GM19328 (cell line): ENCODE data around the gene LILRA6.
"Not testable (repeated sequence)": the region's sequence is repeated elsewhere in the genome, so short reads cannot be mapped to it uniquely, and the experiment has no call there.

Source experiments
- ATAC-seq: cut with Tn5 transposase; IDR thresholded peaks from one replicate; pipeline ENCODE4 v1.9.1; 2021; ENCODE audit warnings: mild to moderate bottlenecking, moderate library complexity; ENCODE audit not compliant: unreplicated experiment

The LILRA6 gene

DNA sequence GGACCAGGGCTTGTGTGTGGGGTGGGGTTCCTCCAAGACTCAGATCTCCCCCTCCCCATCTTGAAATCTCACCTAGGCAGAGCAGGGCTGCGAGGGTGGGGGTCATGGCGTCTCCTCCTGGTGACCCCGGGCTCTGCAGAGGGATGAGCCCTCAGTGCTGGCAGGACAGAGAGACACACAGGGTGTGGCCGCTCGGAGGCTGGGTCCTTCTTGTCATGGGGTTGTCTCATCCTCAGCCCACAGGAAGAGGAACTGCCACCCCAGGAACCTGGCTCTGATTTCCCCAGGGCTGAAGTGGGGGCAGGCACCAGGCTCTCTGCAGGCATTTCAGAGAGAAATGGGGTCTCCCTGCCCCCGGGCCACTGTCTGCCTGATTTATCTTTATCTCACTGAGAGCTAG lies at the start of gene LILRA6:
LILRA6 (minus strand) TSS at position 145 of the 400 bp plus-strand sequence.
- not testable (repeated sequence) for ATAC-seq

DNA sequence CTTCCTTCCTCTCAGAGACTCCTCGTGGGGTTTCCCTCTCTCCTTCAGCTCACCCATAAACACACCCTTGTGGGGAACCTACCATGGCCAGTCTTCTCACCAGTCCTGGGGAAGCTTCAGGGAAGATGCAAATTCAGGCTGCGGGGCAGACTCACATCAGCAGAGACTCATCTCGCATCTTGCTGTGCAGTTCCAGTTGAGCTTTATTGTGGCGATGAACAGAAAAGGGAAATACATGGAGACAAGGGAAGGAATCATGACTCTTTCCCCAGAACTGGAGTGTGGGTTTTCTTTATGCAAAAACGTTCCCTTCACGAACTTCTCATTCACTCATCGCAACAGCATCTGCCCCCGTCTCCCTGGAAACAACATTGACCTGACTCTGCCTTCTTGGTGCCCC lies 46.6 kb upstream of the LILRA6 start:
- not testable (repeated sequence) for ATAC-seq

DNA sequence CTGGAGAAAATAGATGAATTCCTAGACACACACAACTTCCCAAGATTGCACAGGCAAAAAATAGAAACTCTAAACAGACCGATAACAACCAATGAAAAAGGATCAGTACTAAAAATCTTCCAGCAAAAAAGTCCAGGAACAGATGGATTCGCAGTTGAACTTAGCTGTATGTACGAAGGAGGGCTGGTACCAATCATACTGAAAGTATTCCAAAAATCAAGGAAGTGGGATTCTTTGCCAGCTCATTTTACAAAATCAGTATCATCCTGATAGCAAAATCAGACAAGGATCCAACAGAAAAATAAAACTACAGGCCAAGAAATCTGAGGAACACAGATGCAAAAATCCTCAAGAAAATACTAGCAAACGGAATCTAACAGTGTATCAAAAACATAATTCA lies 44.9 kb upstream of the LILRA6 start:
- ATAC-seq: no peak

DNA sequence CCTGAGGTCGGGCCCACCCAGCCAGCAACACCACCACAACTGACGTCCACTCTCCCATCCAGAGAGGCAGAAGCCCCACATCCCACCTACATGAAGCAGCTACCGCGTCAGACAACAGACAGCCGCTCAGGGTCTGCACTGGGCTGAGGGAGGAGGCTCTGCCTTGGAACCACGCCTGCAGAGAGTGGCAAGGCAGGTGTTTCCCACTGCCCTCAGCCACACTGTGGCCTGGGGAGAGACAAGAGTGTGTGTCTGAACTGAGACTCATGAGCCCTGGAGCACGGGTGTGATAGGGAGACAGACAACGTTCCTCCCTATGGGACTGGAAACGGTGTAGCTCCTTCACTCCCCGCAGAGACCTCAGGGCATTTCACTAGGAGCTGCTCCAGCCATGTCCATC lies 43.7 kb upstream of the LILRA6 start:
- ATAC-seq: not testable (repeated sequence)

DNA sequence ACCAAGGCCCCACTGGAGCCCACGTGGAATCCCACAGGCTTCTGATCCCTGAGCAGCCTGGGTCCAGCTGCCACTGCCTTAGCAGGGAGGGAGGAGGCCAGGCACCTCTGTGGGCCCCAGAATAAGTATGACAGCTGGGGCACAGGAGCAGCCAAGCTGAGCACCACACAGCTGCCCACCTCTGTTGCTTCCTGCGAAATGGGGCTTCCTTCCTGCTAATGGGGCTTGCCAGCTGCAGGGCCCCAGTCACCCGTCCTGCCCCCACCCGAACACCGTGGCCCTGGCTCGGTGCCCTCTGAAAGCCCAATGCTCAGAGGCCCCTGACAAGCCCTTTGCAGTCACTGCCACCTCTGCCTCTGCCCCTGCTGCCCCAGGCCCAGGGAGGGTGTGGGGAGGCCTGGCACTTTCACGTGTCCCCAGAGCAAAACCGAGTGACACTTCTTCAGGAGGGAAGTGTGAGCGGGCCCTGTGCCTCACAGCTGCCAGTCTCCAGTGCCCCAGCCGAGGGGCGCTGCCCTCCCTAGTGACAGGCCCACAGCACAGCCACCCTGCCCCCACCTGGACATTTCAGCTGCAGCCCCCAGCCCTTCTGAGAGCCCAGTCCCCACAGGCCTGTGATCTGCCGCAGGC lies 43.0 kb upstream of the LILRA6 start:
- not testable (repeated sequence) for ATAC-seq

DNA sequence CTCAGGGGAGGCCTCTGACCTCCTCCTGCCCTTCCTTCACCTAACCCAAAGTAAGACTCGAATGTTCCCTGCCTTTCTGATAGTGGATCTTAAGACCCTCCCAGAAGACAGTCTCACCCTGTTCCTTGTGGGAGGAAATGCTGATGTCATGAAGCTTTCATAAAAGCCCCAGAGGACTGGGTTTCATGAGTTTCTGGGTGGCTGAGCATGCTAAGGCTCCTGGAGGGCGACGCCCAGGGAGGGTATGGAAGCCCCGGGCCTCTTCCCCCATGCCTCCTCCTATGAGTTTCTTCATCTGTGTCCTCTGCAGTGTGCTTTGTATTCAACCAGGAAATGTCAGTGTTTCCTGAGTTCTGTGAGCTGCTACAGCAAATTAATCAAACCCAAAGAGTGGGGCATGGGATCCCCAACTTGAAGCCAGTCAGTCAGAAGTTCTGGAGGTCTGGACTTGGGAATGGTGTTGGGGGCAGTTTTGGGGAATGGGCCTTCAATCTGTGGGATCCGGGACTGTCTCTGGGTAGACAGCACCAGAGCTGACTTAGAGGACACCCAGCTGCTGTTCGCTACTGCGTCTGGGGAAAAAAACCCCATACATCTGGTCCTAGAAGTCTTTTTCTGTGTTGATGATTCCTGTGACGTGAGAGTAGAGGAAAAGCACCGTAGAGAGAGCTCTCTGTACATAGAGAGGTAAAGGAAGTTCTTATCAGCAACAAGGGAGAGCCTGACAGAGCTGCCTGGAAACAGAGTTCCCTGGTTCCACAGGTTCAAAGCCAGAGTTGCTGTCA lies 40.3 kb upstream of the LILRA6 start:
- no peak for ATAC-seq

DNA sequence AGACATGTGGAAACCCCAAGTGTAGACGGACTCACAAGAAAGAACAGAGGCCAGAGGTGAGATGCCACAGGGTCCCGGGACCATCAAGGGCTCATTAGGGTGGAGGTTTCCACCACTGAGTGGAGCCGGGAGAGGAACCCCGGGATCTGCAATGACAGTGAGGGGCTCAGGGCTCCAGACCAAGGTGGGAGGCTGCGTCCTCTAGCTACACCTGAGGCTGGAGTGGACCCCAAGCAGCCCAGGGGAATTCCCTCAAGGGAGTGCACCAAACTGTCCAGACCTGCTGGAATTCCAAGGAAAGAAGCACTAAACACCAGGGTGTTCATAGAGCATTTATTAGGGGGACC lies 39.1 kb upstream of the LILRA6 start:
- ATAC-seq: not testable (repeated sequence)

DNA sequence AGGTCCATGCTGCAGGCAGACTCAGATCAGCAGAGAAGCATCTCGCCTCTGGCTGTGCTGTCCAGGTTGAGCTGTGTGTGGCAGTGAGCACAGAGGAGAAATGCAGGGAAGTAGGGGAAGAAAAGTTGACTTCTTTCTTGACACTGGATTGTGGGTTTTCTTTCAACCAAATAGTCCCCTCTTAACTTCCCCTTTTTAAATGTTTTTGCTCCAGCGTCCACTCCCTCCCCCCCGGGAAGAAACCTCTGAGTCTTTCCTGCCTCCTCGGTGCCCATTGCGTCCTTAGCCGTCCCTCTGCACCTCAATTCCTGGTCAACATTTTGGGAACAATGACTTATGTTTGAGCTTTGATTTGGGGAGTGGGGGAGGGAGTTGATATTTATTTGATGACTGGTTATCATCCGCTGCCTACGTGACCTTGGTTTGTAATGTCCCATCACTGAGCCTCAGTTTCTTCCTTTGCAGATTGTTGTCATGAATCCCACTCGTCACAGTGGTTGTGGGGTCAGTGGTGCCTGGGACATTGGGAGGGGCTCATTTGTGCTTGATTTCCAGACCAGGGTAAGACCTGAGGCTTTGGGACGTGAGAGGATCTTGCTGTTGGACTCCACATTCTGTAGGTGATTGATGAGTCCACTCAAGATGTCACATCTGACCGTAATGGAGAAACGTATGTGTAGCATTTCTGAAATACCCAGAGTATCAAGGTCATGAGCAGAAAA lies 38.6 kb upstream of the LILRA6 start, which contains the start of gene LILRB2:
LILRB2 (minus strand) TSS at position 104 of the 722 bp plus-strand sequence. CDS start 614 bp downstream, outside the sequence.
- no peak for ATAC-seq

DNA sequence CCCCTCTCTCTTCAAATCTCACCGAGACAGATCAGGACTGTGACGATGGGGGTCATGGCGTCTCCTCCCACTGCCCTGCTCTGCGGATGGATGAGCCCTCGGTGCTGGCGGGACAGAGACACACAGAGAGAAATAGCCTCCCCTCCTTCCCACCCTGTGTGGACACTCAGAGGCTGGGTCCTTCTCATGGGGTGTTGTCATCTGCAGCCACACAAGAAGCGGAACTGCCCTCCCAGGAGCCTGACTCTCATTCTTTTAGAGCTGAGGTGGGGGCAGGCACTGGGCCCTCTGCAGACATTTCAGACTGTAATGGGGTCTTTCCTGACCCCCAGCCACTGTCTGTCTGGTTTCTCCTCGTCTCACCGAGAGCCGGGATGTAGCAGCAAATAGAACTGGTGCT lies 37.9 kb upstream of the LILRA6 start:
- ATAC-seq: not testable (repeated sequence)

DNA sequence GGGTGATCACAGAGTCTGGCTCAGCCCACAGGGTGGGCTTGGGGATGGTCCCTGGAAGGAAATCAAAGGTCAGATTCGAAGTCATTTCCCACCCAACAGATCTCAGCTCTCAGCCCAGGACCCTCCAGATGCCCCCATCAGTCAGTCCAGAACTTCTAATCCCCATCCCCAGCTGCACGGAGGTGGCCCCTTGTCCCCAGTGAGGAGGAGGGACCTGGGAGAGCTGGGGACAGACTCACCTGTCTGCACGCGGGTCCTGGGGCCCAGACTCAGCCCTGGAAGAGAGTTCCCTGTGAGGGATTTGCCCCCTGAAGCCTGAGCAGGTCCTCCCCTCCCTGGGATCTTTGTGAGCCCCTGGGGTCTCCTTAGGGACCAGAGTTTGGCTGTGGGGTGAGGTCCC lies 37.4 kb upstream of the LILRA6 start:
- ATAC-seq: not testable (repeated sequence)

DNA sequence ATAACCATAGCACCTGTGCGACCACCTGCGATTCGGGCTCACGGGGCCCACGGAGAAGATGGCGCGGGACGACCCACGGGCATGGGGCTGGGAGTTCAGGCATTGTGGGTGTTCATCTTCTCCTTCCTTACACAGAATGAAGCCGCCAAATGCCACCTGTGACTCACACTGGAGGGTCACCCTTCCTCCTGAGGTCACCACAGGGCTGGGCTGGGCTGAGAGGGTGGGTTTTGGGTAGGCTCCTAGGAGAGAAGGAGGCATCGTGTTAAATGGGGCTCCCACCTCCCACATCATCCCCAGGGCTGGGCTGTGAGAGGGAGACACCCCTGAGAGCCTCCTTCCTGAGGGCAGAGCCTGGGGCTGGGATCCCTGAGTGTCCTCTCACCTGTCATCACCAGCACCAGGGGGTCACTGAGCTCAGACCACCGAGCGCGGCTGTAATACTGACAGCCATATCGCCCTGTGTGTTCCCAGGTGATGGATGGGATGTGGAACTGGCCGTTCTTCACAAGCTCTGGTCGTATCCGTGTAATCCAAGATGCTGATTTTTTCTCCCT lies 36.9 kb upstream of the LILRA6 start:
- no peak for ATAC-seq

DNA sequence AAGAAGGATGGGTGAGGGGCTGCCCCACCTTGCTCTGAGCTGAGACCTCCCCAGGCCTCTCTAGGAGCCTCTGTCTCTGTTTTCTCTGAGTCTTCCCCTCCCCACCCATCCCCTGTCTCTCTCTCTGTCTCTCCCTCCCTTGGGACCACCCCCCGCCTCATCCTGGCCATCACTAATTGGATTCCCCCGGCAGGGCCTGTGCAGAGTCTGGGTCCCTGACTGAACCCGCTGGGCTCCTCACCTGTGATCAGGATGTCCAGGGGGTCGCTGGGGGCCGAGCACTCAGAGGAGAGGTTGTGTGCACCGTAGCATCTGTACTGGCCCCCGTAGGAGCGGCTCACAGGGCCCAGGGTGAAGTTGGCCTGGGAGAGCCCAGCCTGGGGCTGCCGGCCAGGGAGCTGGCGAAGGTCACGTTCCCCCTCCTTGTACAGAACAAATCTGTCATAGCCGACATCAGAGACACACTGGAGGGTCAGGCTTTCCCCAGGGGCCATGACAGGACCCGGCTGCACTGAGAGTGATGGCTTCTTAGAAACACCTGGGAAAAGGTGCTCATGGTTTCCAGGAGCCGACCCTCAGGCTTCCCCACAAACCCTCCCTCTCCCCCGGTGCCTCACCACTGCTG lies 36.1 kb upstream of the LILRA6 start:
- ATAC-seq: not testable (repeated sequence)

DNA sequence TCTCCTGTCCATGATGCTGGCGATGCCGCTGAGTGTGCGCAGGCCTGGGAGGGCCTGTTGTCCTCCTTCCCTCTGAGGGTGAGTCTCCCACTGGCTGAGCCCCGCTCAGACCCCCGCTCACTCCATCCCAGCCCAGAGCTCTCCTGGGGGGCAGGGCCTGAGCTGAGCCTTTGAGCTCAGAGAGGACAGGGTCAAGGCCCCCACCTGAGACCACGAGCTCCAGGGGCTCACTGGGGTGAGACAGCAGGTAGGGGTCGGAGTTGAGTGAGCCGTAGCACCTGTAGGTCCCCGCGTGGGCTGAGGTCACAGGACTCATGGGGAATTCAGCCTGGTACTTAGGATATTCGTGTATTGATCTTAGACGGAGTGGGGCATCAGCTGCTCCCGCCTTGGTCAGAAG lies 35.5 kb upstream of the LILRA6 start:
- ATAC-seq: not testable (repeated sequence)

DNA sequence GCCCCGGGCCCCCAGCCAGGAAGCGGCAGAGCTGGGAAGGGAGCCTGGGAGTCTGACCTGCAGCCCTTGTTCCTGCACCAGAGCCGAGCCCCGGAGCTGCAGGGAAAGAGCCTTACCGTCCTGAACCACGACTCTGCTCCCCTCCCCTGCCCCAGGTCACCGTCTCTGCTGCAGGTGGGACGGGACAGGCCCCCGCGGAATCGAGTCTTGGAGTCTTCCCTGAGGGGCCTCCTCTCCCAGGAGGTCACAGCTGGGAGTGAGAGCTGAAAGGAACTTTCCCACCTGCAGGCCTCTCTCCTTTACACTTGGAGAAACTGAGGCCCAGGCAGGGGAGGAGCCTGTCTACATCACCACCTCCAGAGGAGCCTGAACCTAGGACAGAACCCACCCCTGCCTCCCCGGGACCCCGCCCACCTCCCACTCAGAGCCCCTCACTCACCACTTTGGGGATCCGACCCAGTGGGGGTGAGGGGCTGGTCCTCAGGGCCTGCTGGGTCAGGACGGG lies 34.6 kb upstream of the LILRA6 start:
- not testable (repeated sequence) for ATAC-seq

DNA sequence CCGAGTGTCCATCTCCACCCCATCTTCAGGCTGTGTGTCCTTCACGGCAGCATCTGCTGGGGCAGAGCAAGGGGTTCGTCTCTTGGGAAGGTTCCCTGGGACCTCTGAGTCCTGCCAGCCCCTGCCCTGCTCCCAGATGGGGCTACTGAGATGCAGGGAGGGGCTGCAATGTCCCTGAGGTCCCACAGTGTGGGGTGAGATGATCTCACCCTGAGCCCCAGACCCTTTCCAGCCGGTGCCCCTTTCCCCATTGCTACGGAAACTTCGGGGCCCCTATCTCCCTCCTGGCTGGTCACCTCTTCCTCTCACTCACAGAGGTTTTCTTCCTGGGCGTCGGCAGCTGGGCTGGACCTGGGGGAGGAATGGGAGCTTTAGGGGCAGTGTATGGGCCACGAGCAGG lies 33.4 kb upstream of the LILRA6 start:
- no peak for ATAC-seq

DNA sequence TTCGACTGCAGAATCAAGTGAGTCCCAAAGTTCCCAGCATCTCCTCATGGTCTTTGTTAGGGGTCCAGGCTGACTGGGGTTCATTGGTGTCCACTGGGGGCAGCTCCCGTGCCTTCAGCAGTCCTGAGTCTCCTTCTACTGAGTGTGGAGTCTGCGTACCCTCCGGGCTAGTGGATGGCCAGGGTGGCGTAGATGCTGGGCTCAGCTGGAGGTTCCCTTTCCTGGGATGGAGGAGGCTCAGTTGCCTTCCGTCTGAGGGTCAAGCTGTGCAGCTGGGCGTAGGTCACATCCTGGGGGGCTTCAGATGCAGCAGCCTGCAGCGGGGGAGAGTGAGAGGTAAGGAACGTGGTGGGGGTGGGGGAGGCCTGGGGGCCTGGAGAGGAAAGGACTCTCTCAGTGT lies 31.9 kb upstream of the LILRA6 start:
- not testable (repeated sequence) for ATAC-seq

DNA sequence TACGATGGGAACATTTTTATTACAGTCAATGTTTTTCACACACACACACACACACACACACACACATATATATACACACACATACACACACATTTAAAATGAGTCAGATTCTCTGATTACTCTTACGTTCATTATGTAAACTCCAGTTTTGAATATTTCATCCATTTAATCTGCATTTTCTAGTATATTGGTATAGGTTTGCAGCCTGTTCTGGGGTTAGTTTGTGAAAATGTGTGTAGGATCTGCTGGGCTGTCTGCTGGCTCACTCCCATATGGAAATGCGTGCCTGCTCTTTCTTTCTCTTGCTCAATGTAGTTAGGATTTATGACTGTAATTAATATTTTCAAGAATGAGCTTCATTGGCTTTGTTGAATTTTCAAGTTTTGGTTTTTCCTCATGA lies 31.2 kb upstream of the LILRA6 start:
- ATAC-seq: no peak

DNA sequence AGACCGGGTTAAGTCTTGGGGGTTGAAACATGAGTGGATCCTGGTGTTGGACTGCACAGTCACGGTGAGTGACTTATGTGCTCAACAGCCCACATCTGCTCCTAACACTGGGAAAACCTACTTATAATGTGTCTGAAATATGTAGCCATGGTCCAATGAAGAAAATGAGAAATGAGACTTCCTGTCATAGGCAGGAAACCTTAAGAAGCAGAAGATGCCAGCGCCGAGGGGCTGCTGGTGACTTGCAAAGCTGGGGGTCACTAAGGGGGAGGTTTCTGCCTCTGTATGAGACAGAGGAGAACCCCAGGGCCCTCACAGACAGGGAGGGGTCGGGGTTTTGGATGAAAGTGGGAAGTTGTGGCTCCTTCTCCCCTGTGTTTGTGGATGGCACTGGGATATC lies 29.6 kb upstream of the LILRA6 start:
- ATAC-seq: not testable (repeated sequence)

DNA sequence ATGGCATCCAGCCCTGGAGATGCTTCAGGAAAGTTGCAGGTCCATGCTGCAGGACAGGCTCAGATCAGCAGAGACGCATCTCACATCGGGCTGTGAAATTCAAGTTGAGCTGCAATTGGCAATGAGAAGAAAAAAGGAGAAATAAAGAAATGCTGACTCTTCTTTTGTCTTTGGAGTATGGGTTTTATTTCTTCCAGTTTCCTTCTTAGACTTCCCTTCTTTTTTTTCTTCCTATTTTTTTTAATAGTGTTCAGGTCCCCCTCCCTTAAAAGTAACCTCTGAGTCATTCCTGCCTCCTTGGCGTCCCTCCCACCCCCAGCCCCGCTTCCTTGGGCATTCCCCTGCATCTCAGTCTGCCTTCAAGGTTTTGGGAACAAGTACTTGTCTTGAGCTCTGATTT lies 29.0 kb upstream of the LILRA6 start:
- not testable (repeated sequence) for ATAC-seq

DNA sequence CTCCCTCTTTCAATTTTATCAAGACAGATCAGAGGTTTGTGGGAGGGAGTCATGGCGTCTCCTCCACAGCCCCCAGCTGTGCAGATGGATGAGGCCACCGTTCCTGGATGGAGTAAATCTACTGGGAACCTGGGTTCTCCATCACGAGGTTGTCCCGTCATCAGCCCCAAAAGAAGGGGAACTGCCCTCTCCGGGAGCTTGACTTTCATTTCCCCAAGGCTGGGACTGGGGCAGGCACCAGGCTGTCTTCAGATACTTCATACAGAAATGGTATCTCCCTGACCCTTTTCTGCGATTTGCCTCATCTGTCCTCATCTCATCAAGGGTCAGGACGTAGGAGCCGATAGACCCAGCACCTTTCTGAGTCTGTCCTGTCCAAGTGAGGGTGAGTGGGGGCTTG lies 28.5 kb upstream of the LILRA6 start:
- no peak for ATAC-seq

DNA sequence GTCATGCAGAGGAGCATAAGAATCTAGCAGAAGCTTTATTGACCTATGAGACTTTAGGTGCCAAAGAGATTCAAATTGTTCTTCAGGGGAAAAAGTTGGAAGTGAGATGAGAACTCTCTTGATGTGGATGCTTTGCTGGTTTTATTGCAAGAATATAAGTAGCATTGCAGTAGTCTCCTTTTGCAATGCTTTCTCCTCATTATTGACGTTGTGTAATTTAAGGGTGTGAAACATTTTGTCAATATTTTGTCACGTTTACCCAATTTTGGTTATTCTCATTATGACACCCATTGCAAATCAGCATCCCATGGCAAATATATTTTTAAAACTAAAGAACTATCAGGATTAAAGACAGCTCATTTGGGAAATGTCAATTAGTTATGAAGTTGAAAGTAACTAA lies 26.3 kb upstream of the LILRA6 start:
- ATAC-seq: no peak
